PC-3 (cell line): ENCODE data around the gene PRMT3.

Experiments used
- EZH2 ChIP-seq: fragments of 300-600 bp; sonication (generic); IDR thresholded peaks from one replicate; pipeline ENCODE4 v1.6.1; 2017; ENCODE audit warnings: antibody characterized with exemption, mild to moderate bottlenecking, low read length; ENCODE audit not compliant: unreplicated experiment
- EZH2phosphoT487 ChIP-seq: fragments of 300-600 bp; sonication (generic); IDR thresholded peaks from 2 replicates; pipeline ENCODE4 v1.6.1; 2018; ENCODE audit warnings: mild to moderate bottlenecking, antibody characterized with exemption, low read length, borderline replicate concordance
- TF ChIP-seq, protein P1 (sequence below): fragments of 300-600 bp; sonication (generic); conservative IDR thresholded peaks from 2 replicates; pipeline ENCODE4 v1.5.1; 2017; ENCODE audit warnings: antibody characterized with exemption, low read depth, mild to moderate bottlenecking, low read length

DNA sequence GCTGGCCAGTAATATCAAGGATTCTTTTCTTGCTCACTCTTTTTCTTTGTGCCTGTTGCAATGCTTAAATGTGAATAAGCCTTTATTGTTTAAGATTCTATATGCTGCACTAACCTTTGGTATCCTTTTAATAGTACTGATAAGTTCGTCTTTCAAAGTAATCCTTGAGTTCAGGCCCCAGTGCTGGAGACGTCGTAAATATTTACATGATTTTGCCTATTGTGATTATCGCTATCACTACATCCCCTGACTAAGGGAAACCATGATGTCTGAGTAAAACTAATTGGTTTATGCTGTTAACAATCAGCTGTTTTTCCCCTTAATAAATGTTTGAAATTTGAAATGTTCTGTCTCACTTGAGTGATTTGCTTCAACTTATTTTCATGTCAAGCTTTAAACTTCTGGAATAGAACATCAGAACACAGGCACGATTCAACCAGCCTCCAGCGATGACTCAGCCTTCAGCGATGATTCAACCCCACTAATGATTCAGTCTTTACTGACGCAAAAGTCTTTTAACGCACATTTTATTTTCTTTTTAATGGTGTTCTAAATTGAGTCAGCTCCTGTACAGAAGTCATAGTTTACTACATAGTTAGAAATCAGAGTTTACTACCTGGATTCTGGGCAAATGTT is 20.1 kb upstream of the PRMT3 start:
- TF ChIP-seq, protein P1, sequence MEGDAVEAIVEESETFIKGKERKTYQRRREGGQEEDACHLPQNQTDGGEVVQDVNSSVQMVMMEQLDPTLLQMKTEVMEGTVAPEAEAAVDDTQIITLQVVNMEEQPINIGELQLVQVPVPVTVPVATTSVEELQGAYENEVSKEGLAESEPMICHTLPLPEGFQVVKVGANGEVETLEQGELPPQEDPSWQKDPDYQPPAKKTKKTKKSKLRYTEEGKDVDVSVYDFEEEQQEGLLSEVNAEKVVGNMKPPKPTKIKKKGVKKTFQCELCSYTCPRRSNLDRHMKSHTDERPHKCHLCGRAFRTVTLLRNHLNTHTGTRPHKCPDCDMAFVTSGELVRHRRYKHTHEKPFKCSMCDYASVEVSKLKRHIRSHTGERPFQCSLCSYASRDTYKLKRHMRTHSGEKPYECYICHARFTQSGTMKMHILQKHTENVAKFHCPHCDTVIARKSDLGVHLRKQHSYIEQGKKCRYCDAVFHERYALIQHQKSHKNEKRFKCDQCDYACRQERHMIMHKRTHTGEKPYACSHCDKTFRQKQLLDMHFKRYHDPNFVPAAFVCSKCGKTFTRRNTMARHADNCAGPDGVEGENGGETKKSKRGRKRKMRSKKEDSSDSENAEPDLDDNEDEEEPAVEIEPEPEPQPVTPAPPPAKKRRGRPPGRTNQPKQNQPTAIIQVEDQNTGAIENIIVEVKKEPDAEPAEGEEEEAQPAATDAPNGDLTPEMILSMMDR: no peak
- TF ChIP-seq EZH2phosphoT487: no peak
- no peak for TF ChIP-seq EZH2
